Right hindlimb (tissue), 1 donor: Measurements from ENCODE around the gene ITPR3.
A peak's percentile ranks its signal among the peaks of the same experiment; 100 is the strongest.

Experiments used
- DNase-seq: peaks from one replicate; pipeline ENCODE4 v3.0.0-alpha.2; 2018

The ITPR3 gene

GRCh38 chr6:33742837-33743236 lies 121.7 kb downstream of the ITPR3 start:
- DNase-seq, result no peak

GRCh38 chr6:33744001-33744848 lies 123.1 kb downstream of the ITPR3 start:
- peak; percentile 70 for DNase-seq

GRCh38 chr6:33744895-33745546 lies 123.9 kb downstream of the ITPR3 start:
- no peak for DNase-seq

GRCh38 chr6:33745548-33745947 lies 124.4 kb downstream of the ITPR3 start:
- no peak for DNase-seq
